Measurements from ENCODE around the gene FLT3LG. TPM values are rescaled to one million over a fixed set of nuclear protein-coding genes. Genes with fewer than 3 reads are reported as not detected.

The FLT3LG gene
- total and polyA plus RNA-seq, 9 of the 15 experiments (the other 6 are each of a cell fraction or from before 2014, with no cell fraction given): 0.31 to 6.4 (median 1.1) TPM

DNA sequence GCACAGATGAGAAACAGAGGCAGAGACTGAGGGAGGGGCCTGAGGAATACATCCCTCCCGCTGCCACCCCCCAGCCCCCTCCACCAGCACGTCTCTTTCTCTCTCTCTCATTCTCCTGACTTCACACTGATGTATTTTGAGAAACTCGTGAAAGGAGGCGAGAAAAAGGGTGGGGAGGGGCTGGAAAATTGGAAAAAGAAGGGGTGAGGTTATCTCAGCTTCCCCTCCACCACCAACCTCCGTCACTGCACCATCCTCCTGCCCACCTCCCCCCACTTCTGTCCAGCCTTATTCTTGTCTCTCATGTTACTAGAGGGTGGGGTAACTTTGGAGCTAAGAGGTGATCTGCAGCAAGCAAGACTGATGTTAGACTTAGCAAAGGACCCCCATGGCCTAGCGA, 34.2 kb upstream of the FLT3LG start (continued):
- TF ChIP-seq, protein P1, sequence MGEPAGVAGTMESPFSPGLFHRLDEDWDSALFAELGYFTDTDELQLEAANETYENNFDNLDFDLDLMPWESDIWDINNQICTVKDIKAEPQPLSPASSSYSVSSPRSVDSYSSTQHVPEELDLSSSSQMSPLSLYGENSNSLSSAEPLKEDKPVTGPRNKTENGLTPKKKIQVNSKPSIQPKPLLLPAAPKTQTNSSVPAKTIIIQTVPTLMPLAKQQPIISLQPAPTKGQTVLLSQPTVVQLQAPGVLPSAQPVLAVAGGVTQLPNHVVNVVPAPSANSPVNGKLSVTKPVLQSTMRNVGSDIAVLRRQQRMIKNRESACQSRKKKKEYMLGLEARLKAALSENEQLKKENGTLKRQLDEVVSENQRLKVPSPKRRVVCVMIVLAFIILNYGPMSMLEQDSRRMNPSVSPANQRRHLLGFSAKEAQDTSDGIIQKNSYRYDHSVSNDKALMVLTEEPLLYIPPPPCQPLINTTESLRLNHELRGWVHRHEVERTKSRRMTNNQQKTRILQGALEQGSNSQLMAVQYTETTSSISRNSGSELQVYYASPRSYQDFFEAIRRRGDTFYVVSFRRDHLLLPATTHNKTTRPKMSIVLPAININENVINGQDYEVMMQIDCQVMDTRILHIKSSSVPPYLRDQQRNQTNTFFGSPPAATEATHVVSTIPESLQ (CRISPR knock-in tag; IDR thresholded peaks at IDR 0.05): no peak
- no peak for TF ChIP-seq EWSR1 (IDR thresholded peaks at IDR 0.05; ENCODE audit: borderline replicate concordance, low read depth, partially characterized antibody)
- no peak for TF ChIP-seq ID3 (CRISPR knock-in tag; IDR thresholded peaks at IDR 0.05)
- TF ChIP-seq ID3 (tag; IDR thresholded peaks at IDR 0.05): no peak

GRCh38 chr19:49440439-49441209, 33.4 kb upstream of the FLT3LG start:
- POLR2A ChIA-PET: interaction anchor here (0.6 to 3.7 kb wide), 3 partner anchors 9 to 208 kb away, joined by 3 to 14 read pairs (median 3); no protein-coding TSS in a partner anchor
- WGBS (ENCODE audit: insufficient coverage, low coverage, missing lambda C conversion rate): 10% methylated on average over 15 of the region's 19 CpGs
- no peak for TF ChIP-seq SIX5 (IDR thresholded peaks at IDR 0.05; ENCODE audit: borderline replicate concordance in 1 of 2, insufficient read depth in 1 of 2, low read depth in 1 of 2, low read length in 2 of 2)
- TF ChIP-seq, protein P2, sequence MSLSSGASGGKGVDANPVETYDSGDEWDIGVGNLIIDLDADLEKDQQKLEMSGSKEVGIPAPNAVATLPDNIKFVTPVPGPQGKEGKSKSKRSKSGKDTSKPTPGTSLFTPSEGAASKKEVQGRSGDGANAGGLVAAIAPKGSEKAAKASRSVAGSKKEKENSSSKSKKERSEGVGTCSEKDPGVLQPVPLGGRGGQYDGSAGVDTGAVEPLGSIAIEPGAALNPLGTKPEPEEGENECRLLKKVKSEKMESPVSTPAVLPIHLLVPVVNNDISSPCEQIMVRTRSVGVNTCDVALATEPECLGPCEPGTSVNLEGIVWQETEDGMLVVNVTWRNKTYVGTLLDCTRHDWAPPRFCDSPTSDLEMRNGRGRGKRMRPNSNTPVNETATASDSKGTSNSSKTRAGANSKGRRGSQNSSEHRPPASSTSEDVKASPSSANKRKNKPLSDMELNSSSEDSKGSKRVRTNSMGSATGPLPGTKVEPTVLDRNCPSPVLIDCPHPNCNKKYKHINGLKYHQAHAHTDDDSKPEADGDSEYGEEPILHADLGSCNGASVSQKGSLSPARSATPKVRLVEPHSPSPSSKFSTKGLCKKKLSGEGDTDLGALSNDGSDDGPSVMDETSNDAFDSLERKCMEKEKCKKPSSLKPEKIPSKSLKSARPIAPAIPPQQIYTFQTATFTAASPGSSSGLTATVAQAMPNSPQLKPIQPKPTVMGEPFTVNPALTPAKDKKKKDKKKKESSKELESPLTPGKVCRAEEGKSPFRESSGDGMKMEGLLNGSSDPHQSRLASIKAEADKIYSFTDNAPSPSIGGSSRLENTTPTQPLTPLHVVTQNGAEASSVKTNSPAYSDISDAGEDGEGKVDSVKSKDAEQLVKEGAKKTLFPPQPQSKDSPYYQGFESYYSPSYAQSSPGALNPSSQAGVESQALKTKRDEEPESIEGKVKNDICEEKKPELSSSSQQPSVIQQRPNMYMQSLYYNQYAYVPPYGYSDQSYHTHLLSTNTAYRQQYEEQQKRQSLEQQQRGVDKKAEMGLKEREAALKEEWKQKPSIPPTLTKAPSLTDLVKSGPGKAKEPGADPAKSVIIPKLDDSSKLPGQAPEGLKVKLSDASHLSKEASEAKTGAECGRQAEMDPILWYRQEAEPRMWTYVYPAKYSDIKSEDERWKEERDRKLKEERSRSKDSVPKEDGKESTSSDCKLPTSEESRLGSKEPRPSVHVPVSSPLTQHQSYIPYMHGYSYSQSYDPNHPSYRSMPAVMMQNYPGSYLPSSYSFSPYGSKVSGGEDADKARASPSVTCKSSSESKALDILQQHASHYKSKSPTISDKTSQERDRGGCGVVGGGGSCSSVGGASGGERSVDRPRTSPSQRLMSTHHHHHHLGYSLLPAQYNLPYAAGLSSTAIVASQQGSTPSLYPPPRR (CRISPR knock-in tag; IDR thresholded peaks at IDR 0.05; ENCODE audit: borderline replicate concordance): no peak
- no peak for TF ChIP-seq ETS2 (tag; IDR thresholded peaks at IDR 0.05; ENCODE audit: borderline replicate concordance, poor library complexity, severe bottlenecking)

More at GRCh38 chr19:49440439-49441209, 33.4 kb upstream of the FLT3LG start:
- Histone ChIP-seq H3K4me2 (ENCODE audit: insufficient read depth, low read length) (peak overlapping the region; percentile 78), H3K4me3 (peak overlapping the region; percentile 48), H3K36me3 (ENCODE audit: control insufficient read depth, insufficient read depth, low read length) (no peaks in the 10 kb centered on the region), H3K27me3 (ENCODE audit: control insufficient read depth in 2 of 2, insufficient read depth in 2 of 2, low read length in 2 of 2) (peaks cover 7 to 19% of the 10 kb centered on the region in 2 experiments; a peak in 4 of 5 replicates), H3K79me2 (ENCODE audit: control insufficient read depth, insufficient read depth, low read length) (no peaks in the 10 kb centered on the region), H3K4me1 (replicated peaks in 1 of 2; ENCODE audit: control insufficient read depth in 2 of 2, insufficient read depth in 2 of 2, low read length in 2 of 2) (peaks cover 37 to 50% of the 10 kb centered on the region in 2 experiments), H4K20me1 (replicated peaks; ENCODE audit: control insufficient read depth, insufficient read depth, low read length) (no peaks in the 10 kb centered on the region), H3K9ac (ENCODE audit: insufficient read depth in 1 of 2, low read depth in 2 of 2, low read length in 2 of 2) (peak overlapping the region in 1 of 2 experiments; percentile 89; a peak in 3 of 4 replicates), H3K9me3 (replicated peaks; ENCODE audit: control insufficient read depth, insufficient read depth, low read depth, low read length) (no peaks in the 10 kb centered on the region), H3K27ac (ENCODE audit: extremely low read depth, low read depth, low read length) (no peak overlapping the region), H3K9me1 (ENCODE audit: control insufficient read depth, insufficient read depth, low read length) (no peaks in the 10 kb centered on the region), H2AFZ (ENCODE audit: low read depth, low read length) (peak overlapping the region; percentile 78; the same call in 1 of the 2 replicates)
- DNase-seq (ENCODE audit: extremely low read depth in 1 of 4, low spot score in 3 of 4) (no peak), ATAC-seq (no peak), FAIRE-seq (no peak)
- no TSS peak for BruUV-seq (replicated peaks)
- in situ Hi-C loops (cut with MboI) (no loop called here), intact Hi-C loops (cut with micrococcal nuclease) (loop anchor here (5.0 to 10.0 kb wide), 2 partner anchors 176 to 288 kb away; no protein-coding TSS in a partner anchor)
- CTCF ChIA-PET (ENCODE audit: low intra/inter-chr PET ratio): no interaction called here
